K562 (cell line): ENCODE measurements around the gene BAG2.

Source experiments
- CTCF ChIP-seq, 3 experiments: IDR thresholded peaks in 2 of 3; conservative IDR thresholded peaks in 1 of 3; 2 replicates each; pipeline ENCODE4 v1.5.1; 2011 to 2012; ENCODE audit warnings: low read length in 3 of 3, mild to moderate bottlenecking in 3 of 3, control low read depth in 2 of 3, improper control_type of control experiment in 1 of 3, inconsistent platforms in 1 of 3, low read depth in 1 of 3, mixed read lengths in 1 of 3, moderate library complexity in 1 of 3; ENCODE audit not compliant: insufficient read depth in 2 of 3
- HDAC1 ChIP-seq, 2 experiments: fragments of 450-650 bp; IDR thresholded peaks; 2 replicates each; pipeline ENCODE4 v1.6.1; 2016 to 2017; ENCODE audit warnings: inconsistent platforms in 1 of 2, mild to moderate bottlenecking in 1 of 2, moderate library complexity in 1 of 2
- MAFK ChIP-seq: IDR thresholded peaks from 2 replicates; pipeline ENCODE4 v1.6.1; 2011; ENCODE audit warnings: low read length, improper control_type of control experiment
- MYNN ChIP-seq, 2 experiments: sonication (generic); formaldehyde crosslinking in 1 of 2; IDR thresholded peaks; 2 replicates each; pipeline versions ENCODE4 v1.5.0 to v1.6.1; 2016 to 2020; ENCODE audit warnings: antibody characterized with exemption in 1 of 2, missing genetic modification reagents in 1 of 2
- POLR2AphosphoS5 ChIP-seq: IDR thresholded peaks from 2 replicates; pipeline ENCODE4 v1.6.1; 2011; ENCODE audit warnings: mild to moderate bottlenecking, low read depth, low read length, moderate library complexity; ENCODE audit not compliant: control insufficient read depth, insufficient read depth
- REST ChIP-seq, 2 experiments: fragments of 450-650 bp; formaldehyde crosslinking in 1 of 2; IDR thresholded peaks; 2 replicates each; pipeline versions ENCODE4 v1.4.0 to v1.6.1; 2014 to 2020; ENCODE audit warnings: mild to moderate bottlenecking in 2 of 2, borderline replicate concordance in 1 of 2, low read depth in 1 of 2
- SIN3A ChIP-seq, 2 experiments: fragments of 150-350 bp in 1 of 2; IDR thresholded peaks; 2 replicates each; pipeline ENCODE4 v1.6.1; 2011 to 2016; ENCODE audit warnings: borderline replicate concordance in 2 of 2, low read depth in 2 of 2, low read length in 2 of 2, mild to moderate bottlenecking in 2 of 2, moderate library complexity in 2 of 2; ENCODE audit not compliant: control insufficient read depth in 1 of 2
- TBL1XR1 ChIP-seq, 2 experiments: IDR thresholded peaks; 2 replicates each; pipeline ENCODE4 v1.6.1; 2012; ENCODE audit warnings: improper control_type of control experiment in 2 of 2, low read length in 2 of 2, mild to moderate bottlenecking in 1 of 2
- VEZF1 ChIP-seq: fragments of 200-800 bp; sonication (Bioruptor generic); IDR thresholded peaks from 2 replicates; pipeline ENCODE4 v1.6.1; 2017; ENCODE audit warnings: missing genetic modification characterization, missing compliant biosample characterization
- ZNF551 ChIP-seq: fragments of 250-450 bp; sonication (Bioruptor Pico); IDR thresholded peaks from 2 replicates; pipeline ENCODE4 v1.5.0; 2021; ENCODE audit warnings: mild to moderate bottlenecking, moderate library complexity

GRCh38 chr6:57190140-57190539, 18.0 kb downstream of the BAG2 start:
- TF ChIP-seq REST (IDR thresholded peaks at IDR 0.05; ENCODE audit: borderline replicate concordance) = peak; percentile 60; the same call in 1 of the 2 replicates
- no peak for TF ChIP-seq REST (CRISPR knock-in tag; IDR thresholded peaks at IDR 0.05; ENCODE audit: low read depth)
- no peak for TF ChIP-seq VEZF1 (CRISPR knock-in tag)
- TF ChIP-seq ZNF551 (CRISPR knock-in tag) = no peak
- TF ChIP-seq MAFK = no peak
- TF ChIP-seq POLR2AphosphoS5 = no peak
- peak in 2 of 3 experiments; percentile 20 to 60; a peak in 3 of 6 replicates for TF ChIP-seq CTCF (IDR thresholded peaks at IDR 0.05 in 2 of 3, conservative IDR thresholded peaks at IDR 0.05 in 1 of 3; ENCODE audit: insufficient read depth in 2 of 3, low read depth in 1 of 3, low read length in 3 of 3)
- no peak for TF ChIP-seq HDAC1 (IDR thresholded peaks at IDR 0.05)
- TF ChIP-seq MYNN (IDR thresholded peaks at IDR 0.05) = no peak
- no peak for TF ChIP-seq MYNN (CRISPR knock-in tag; IDR thresholded peaks at IDR 0.05)
- no peak for TF ChIP-seq SIN3A (IDR thresholded peaks at IDR 0.05; ENCODE audit: borderline replicate concordance in 2 of 2, control insufficient read depth in 1 of 2, low read depth in 2 of 2, low read length in 2 of 2)
- no peak for TF ChIP-seq TBL1XR1 (IDR thresholded peaks at IDR 0.05; ENCODE audit: low read length in 2 of 2)
